Measurements from ENCODE around the gene MRC2.

DNA sequence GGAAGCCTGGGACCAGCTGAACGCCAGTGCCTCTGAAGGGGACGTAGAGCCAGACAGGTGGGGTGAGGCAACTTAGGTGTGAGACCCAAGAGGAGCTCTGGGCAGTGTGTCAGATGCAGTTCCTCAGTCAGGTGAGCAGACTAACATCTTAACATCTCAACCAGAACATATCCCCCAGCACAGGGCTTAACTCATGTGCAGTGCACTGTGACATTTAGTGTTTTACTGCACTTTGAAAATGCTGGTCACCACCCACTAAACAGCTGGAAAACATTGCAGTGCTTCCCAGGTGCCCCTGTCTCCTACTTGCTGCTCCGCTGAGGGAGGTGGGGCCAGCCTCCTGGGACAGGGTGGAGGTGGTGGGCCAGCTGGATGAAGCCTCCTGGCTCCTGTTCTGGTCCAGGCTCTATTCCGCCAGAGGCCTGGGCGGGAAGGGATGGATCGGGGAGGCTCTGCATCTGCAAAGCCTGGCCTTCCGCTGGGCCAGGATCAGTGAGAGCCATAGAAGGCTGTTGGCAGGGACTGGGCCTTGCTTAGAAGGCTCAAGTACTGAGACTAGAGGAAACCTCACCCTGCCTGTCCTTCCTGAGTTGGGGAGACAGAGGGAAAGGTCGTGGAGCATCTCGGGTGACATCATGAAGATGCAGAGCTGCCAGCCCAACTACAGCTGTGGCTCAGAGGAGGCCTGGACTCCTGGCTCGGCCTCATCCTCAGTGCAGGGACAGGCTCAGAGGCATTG is 7.9 kb upstream of the MRC2 start:
- TF ChIP-seq ZBTB7A (IDR thresholded peaks at IDR 0.05; ENCODE audit: low read depth) (no peak), TAF1 (IDR thresholded peaks at IDR 0.05; ENCODE audit: low read depth) (no peak), CEBPB (IDR thresholded peaks at IDR 0.05) (no peak), TEAD4 (IDR thresholded peaks at IDR 0.05) (no peak), RAD21 (IDR thresholded peaks at IDR 0.05; ENCODE audit: low read depth) (no peak), CREB1 (IDR thresholded peaks at IDR 0.05; ENCODE audit: low read depth) (no peak), EGR1 (IDR thresholded peaks at IDR 0.05) (no peak), FOXM1 (IDR thresholded peaks at IDR 0.05; ENCODE audit: borderline replicate concordance, low read depth) (no peak), NFIC (IDR thresholded peaks at IDR 0.05) (no peak), YY1 (IDR thresholded peaks at IDR 0.05; ENCODE audit: low read depth) (no peak), EP300 (IDR thresholded peaks at IDR 0.05; ENCODE audit: borderline replicate concordance) (no peak)
- TF ChIP-seq, protein P1, sequence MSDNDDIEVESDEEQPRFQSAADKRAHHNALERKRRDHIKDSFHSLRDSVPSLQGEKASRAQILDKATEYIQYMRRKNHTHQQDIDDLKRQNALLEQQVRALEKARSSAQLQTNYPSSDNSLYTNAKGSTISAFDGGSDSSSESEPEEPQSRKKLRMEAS (IDR thresholded peaks at IDR 0.05): no peak
- TF ChIP-seq, protein P2, sequence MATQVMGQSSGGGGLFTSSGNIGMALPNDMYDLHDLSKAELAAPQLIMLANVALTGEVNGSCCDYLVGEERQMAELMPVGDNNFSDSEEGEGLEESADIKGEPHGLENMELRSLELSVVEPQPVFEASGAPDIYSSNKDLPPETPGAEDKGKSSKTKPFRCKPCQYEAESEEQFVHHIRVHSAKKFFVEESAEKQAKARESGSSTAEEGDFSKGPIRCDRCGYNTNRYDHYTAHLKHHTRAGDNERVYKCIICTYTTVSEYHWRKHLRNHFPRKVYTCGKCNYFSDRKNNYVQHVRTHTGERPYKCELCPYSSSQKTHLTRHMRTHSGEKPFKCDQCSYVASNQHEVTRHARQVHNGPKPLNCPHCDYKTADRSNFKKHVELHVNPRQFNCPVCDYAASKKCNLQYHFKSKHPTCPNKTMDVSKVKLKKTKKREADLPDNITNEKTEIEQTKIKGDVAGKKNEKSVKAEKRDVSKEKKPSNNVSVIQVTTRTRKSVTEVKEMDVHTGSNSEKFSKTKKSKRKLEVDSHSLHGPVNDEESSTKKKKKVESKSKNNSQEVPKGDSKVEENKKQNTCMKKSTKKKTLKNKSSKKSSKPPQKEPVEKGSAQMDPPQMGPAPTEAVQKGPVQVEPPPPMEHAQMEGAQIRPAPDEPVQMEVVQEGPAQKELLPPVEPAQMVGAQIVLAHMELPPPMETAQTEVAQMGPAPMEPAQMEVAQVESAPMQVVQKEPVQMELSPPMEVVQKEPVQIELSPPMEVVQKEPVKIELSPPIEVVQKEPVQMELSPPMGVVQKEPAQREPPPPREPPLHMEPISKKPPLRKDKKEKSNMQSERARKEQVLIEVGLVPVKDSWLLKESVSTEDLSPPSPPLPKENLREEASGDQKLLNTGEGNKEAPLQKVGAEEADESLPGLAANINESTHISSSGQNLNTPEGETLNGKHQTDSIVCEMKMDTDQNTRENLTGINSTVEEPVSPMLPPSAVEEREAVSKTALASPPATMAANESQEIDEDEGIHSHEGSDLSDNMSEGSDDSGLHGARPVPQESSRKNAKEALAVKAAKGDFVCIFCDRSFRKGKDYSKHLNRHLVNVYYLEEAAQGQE (IDR thresholded peaks at IDR 0.05; ENCODE audit: low read depth): no peak
- TF ChIP-seq, protein P3, sequence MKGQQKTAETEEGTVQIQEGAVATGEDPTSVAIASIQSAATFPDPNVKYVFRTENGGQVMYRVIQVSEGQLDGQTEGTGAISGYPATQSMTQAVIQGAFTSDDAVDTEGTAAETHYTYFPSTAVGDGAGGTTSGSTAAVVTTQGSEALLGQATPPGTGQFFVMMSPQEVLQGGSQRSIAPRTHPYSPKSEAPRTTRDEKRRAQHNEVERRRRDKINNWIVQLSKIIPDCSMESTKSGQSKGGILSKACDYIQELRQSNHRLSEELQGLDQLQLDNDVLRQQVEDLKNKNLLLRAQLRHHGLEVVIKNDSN (IDR thresholded peaks at IDR 0.05): no peak
